NCI-H1105 (cell line): ENCODE results near the gene TUBGCP5.

Source experiments
- DNase-seq: peaks from one replicate; lab custom pipeline; 2025; lab: John Stamatoyannopoulos, UW

Gene TUBGCP5

GRCh38 chr15:22952796-22953579 lies 86.4 kb downstream of the TUBGCP5 start:
- no peak for DNase-seq

GRCh38 chr15:22951381-22952280 lies 87.7 kb downstream of the TUBGCP5 start:
- DNase-seq = no peak

- DNase-seq = no peak
Observed at GRCh38 chr15:22951031-22951380, 88.4 kb downstream of the TUBGCP5 start.

GRCh38 chr15:22950256-22950990 lies 88.9 kb downstream of the TUBGCP5 start:
- DNase-seq = no peak
